Thyroid gland (tissue), 4 donors: ENCODE results near the gene ZNF830. TPM values are rescaled to one million over a fixed set of nuclear protein-coding genes. Genes with fewer than 3 reads are reported as not detected.

Experiments
- DNase-seq, 2 donors: peaks; one replicate each; pipeline ENCODE4 v3.0.0-alpha.2; 2019
- H3K27ac ChIP-seq, 3 donors: fragments of 200-600 bp; sonication (generic); 1 replicate in 2 of 3; 2 replicates in 1 of 3; pipeline ENCODE4 v1.5.1; 2016 to 2019; ENCODE audit warnings: mild to moderate bottlenecking in 1 of 3, moderate library complexity in 1 of 3
- H3K27me3 ChIP-seq: fragments of 200-600 bp; sonication (generic); one replicate; pipeline ENCODE4 v1.5.1; 2019
- H3K36me3 ChIP-seq, 2 donors: fragments of 200-600 bp; sonication (generic); one replicate each; pipeline ENCODE4 v1.5.1; 2016 to 2019
- H3K4me1 ChIP-seq, 2 donors: fragments of 200-600 bp; sonication (generic); one replicate each; pipeline ENCODE4 v1.5.1; 2017 to 2019
- H3K4me3 ChIP-seq, 3 donors: fragments of 200-600 bp; sonication (generic); replicated peaks in 1 of 3; 1 replicate in 2 of 3; 2 replicates in 1 of 3; pipeline ENCODE4 v1.5.1; 2016; ENCODE audit warnings: mild to moderate bottlenecking in 1 of 3
- H3K9me3 ChIP-seq: fragments of 200-600 bp; sonication (generic); one replicate; pipeline ENCODE4 v1.5.1; 2017
- POLR2A ChIP-seq, 2 donors: fragments of 450-650 bp; IDR thresholded peaks; one replicate each; pipeline ENCODE4 v1.6.1; 2017; ENCODE audit warnings: antibody characterized with exemption in 2 of 2, mild to moderate bottlenecking in 2 of 2, moderate library complexity in 1 of 2
- WGBS, 2 donors: methylation state at CpG; one replicate each; pipeline ENCODE4 v1.1.5; 2017; 5-methylcytosine and 5-hydroxymethylcytosine counted together
- intact Hi-C: fragments of 100-400 bp; cut with DNase I; formaldehyde crosslinking; loops from one replicate; pipeline ENCODE4 v1.15.1; 2023
- total RNA-seq, 4 donors: library from RNA; depleted of rRNA; stranded (reverse); fragments of >200 nt; gene quantifications; one replicate each; pipeline ENCODE4 v1.2.3, GENCODE V29; 2016
- TF ChIP-seq, protein P1 (sequence below), 6 experiments: fragments of 200-600 bp in 3 of 6; fragments of 450-650 bp in 3 of 6; sonication (generic) in 3 of 6; IDR thresholded peaks; one replicate each; pipeline ENCODE4 v1.5.1; 2016 to 2019; ENCODE audit warnings: antibody characterized with exemption in 6 of 6, mild to moderate bottlenecking in 2 of 6, inconsistent platforms in 1 of 6, moderate library complexity in 1 of 6

ZNF830 gene
- total RNA-seq, 4 donors from 2014 or later: 13.1 to 25.1 (median 17.0) TPM

DNA sequence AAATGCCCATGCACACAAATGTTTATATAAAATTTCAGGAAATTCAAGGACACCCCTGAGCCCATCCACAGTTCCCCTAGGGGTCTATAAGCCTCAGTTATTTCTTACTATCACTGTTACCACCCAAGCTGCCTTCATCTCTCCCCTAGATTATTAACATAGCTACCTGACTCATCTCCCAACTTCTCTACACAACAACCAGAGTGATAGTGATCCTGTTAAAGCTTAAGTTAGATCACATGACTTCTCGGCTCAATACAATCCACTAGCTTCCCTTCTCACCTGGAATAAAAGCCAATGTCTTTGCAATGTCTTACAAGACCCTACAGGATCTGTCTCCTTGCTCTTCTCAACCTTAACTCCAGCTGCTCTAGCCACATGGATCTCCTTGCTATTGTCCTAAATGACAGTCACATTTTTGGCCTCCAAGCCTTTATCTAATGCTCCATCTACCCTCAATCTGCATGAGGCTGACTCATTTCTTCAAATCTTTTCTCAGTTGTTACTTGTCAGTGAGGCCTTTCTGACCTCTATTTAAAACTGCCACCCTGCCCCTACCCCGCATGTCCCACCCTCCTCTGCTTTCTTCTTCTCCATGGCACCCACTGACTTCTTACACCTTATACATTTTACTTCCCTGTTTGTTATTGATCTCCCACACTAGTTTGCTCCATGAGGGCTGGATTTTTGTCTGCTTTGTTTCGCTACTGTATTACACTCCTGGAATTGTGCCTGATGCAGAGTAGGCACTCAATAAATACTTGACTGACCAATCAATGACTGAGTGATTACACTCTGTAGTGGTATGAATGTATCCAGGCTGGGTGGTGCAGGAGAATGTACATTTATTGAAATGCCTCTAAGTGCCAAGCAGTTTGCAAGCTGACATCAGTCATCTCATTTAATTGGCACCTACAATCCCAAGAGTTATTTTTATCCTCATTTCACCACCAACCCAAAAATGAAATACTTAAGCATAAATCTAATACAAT, 13.8 kb downstream of the ZNF830 start:
- no peak for DNase-seq
- H3K36me3 ChIP-seq: no peaks in the 10 kb centered on the region
- no peaks in the 10 kb centered on the region for H3K9me3 ChIP-seq
- whole genome bisulfite sequencing, 2 donors: 72 to 76% methylated on average over 3 of the region's 3 CpGs
- peaks cover 0 to 4% of the 10 kb centered on the region in 2 donors for H3K4me1 ChIP-seq
- no peak overlapping the region for H3K4me3 ChIP-seq
- no peak overlapping the region for H3K27ac ChIP-seq
- no peaks in the 10 kb centered on the region for H3K27me3 ChIP-seq
- TF ChIP-seq POLR2A (IDR thresholded peaks at IDR 0.05): no peak
- TF ChIP-seq, protein P1, sequence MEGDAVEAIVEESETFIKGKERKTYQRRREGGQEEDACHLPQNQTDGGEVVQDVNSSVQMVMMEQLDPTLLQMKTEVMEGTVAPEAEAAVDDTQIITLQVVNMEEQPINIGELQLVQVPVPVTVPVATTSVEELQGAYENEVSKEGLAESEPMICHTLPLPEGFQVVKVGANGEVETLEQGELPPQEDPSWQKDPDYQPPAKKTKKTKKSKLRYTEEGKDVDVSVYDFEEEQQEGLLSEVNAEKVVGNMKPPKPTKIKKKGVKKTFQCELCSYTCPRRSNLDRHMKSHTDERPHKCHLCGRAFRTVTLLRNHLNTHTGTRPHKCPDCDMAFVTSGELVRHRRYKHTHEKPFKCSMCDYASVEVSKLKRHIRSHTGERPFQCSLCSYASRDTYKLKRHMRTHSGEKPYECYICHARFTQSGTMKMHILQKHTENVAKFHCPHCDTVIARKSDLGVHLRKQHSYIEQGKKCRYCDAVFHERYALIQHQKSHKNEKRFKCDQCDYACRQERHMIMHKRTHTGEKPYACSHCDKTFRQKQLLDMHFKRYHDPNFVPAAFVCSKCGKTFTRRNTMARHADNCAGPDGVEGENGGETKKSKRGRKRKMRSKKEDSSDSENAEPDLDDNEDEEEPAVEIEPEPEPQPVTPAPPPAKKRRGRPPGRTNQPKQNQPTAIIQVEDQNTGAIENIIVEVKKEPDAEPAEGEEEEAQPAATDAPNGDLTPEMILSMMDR (IDR thresholded peaks at IDR 0.05): no peak
- intact Hi-C loops: no loop called here

DNA sequence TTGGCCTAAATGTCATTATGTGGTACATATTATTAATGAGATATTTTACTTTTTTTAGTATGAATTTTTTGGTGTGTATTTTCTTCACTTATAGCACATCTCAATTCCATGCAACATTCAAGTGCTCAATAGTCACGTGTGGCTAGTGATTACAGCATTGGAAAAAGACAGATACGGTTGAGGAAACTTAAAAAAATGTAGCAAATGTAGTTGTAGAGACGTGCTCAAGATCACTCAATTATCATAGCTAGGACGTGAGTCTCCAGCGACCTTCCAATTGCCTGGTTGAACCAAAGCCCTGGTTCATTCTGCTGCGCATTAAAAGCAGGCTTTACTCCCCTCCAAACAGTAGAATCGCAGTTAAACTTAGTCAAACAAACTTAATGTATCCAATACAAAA, 17.8 kb downstream of the ZNF830 start:
- 84 to 88% methylated on average over 7 of the region's 7 CpGs for WGBS, 2 donors
- H3K4me3 ChIP-seq: no peak overlapping the region
- H3K27me3 ChIP-seq: no peaks in the 10 kb centered on the region
- no peak overlapping the region for H3K27ac ChIP-seq
- intact Hi-C loops: no loop called here
- no peaks in the 10 kb centered on the region for H3K36me3 ChIP-seq
- H3K9me3 ChIP-seq: no peaks in the 10 kb centered on the region
- DNase-seq: no peak
- H3K4me1 ChIP-seq: peaks cover 13 to 16% of the 10 kb centered on the region in 2 donors
- TF ChIP-seq POLR2A (IDR thresholded peaks at IDR 0.05): no peak
- TF ChIP-seq, protein P1 (IDR thresholded peaks at IDR 0.05): no peak

DNA sequence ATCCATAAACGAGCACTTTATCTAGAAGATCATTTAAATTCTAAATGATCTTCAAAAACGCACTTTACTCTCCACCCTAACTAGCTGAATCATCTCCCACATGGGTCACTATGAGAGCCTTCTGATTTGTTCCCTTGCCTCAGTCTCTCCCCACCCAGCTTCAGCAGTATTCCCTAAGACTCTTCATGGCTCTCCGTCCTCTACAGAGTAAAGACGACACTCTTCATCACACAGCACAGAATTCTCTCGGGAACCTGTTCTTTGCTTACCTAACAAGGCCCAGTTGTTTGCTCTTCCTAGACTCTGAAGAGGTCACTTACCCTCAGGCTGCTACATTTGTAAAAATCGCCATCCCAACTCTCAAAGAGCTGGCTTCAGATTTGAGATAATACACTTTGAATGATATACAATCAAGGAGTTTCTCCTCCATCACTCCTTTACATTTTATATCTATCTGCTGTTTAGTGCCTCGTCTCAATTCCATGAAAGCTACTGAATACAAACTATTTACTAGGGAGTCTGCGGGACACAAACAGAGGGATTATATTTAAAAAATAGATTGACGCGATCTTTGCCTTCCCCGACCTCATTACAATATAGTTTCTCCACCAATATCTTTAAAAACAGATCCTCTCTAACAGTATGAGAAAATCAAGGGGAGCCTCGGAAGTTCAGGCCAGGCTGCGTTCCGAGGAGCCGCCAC, 18.5 kb downstream of the ZNF830 start:
- TF ChIP-seq POLR2A (IDR thresholded peaks at IDR 0.05): no peak
- TF ChIP-seq, protein P1 (IDR thresholded peaks at IDR 0.05): no peak
- no peaks in the 10 kb centered on the region for H3K36me3 ChIP-seq
- peaks cover 13 to 16% of the 10 kb centered on the region in 2 donors for H3K4me1 ChIP-seq
- H3K4me3 ChIP-seq: peak overlapping the region in 1 of 3 donors; percentile 87
- H3K27ac ChIP-seq: peak overlapping the region; percentile 37 to 99 (median 99)
- H3K27me3 ChIP-seq: no peaks in the 10 kb centered on the region
- intact Hi-C loops: loop anchor here (10.0 kb wide), 1 partner anchor 265 kb away; the partner anchor contains the start of gene SLFN5
- H3K9me3 ChIP-seq: no peaks in the 10 kb centered on the region
- 19 to 21% methylated on average over 14 to 15 of the region's 15 CpGs for WGBS, 2 donors
- DNase-seq: no peak

DNA sequence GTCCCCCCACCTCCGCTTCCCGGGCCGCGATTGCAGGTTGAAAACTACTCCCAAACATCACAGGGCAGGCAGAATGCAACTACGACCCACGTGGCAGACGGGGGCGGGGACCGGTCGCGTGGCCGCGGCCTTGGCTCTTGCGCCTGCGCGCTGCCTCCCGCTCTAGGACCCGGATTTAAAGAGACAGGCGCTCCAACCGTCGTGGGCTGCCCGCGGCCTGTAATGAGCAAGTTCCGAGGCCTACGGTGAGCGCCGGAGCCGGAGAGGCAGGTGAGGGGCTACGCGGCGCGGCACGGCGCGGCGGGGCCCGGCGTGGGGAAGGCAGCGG, 19.0 kb downstream of the ZNF830 start, which contains the start of gene LIG3:
LIG3 (plus strand) TSS at position 160 of the 328 bp plus-strand sequence. CDS start 2,494 bp downstream, outside the sequence.
- peak within 1 kb of the TSS; percentile 67 to 87 (median 86) for H3K4me3 ChIP-seq
- no peaks in the 10 kb centered on the region for H3K9me3 ChIP-seq
- TF ChIP-seq, protein P1 (IDR thresholded peaks at IDR 0.05): no peak
- TF ChIP-seq POLR2A (IDR thresholded peaks at IDR 0.05): peak in 1 of 2 donors; percentile 84
- intact Hi-C loops: loop anchor here (10.0 kb wide), 1 partner anchor 264 kb away; the partner anchor contains the start of gene SLFN5
- H3K27ac ChIP-seq: peak within 1 kb of the TSS; percentile 98 to 99 (median 99)
- H3K36me3 ChIP-seq: no peaks in the 10 kb centered on the region
- peaks cover 13 to 16% of the 10 kb centered on the region in 2 donors for H3K4me1 ChIP-seq
- 0% methylated on average over 17 of the region's 39 CpGs; no CpG with 5 or more reads in 1 of the 2 donors for WGBS, 2 donors
- DNase-seq: peak; percentile 95 to 96
- no peaks in the 10 kb centered on the region for H3K27me3 ChIP-seq
